Neural crest cell (in vitro differentiated cells): ENCODE data around the gene TSPAN10. TPM values are rescaled to one million over a fixed set of nuclear protein-coding genes. Genes with fewer than 3 reads are reported as not detected.
"Not testable (repeated sequence)": the region's sequence is repeated elsewhere in the genome, so short reads cannot be mapped to it uniquely, and the experiment has no call there.

ENCODE experiments used
- DNase-seq: peaks from one replicate; pipeline ENCODE4 v3.0.0; 2021; ENCODE audit warnings: low read depth, mixed read lengths, low spot score
- H3K27ac Mint-ChIP-seq: one replicate; pipeline ENCODE4 v1.8.0; 2021; ENCODE audit warnings: mild to moderate bottlenecking, mixed read lengths; ENCODE audit not compliant: unreplicated experiment
- H3K27me3 Mint-ChIP-seq: 2 replicates; pipeline ENCODE4 v1.8.0; 2021; ENCODE audit warnings: low read depth, mild to moderate bottlenecking, mixed read lengths
- H3K36me3 Mint-ChIP-seq: 2 replicates; pipeline ENCODE4 v1.8.0; 2021; ENCODE audit warnings: low read depth, mild to moderate bottlenecking, mixed read lengths
- H3K4me1 Mint-ChIP-seq: 2 replicates; pipeline ENCODE4 v1.8.0; 2021; ENCODE audit warnings: mixed read lengths
- H3K4me3 Mint-ChIP-seq: one replicate; pipeline ENCODE4 v1.8.0; 2021; ENCODE audit warnings: mild to moderate bottlenecking, mixed read lengths
- H3K9me3 Mint-ChIP-seq: 2 replicates; pipeline ENCODE4 v1.8.0; 2021; ENCODE audit warnings: mixed read lengths
- CTCF ChIP-seq: fragments of 200-600 bp; sonication (generic); conservative IDR thresholded peaks from 2 replicates; pipeline ENCODE4 v1.5.0; 2021; ENCODE audit warnings: antibody characterized with exemption, mild to moderate bottlenecking
- total RNA-seq: library from RNA; stranded (reverse); gene quantifications from 2 replicates; pipeline ENCODE4 v1.2.1, GENCODE V29; 2021

TSPAN10 gene
- total RNA-seq, 1 donor from 2014 or later: 1.6 TPM

GRCh38 chr17:81608605-81609004, 28.4 kb upstream of the TSPAN10 start:
- Mint-ChIP-seq H3K27ac (no peak overlapping the region), H3K27me3 (no peaks in the 10 kb centered on the region), H3K9me3 (no peaks in the 10 kb centered on the region), H3K4me3 (no peak overlapping the region), H3K4me1 (no peaks in the 10 kb centered on the region), H3K36me3 (peaks cover 6% of the 10 kb centered on the region)
- no peak for DNase-seq
- no peak for TF ChIP-seq CTCF

GRCh38 chr17:81609541-81610311, 27.3 kb upstream of the TSPAN10 start:
- no peak for TF ChIP-seq CTCF
- no peaks in the 10 kb centered on the region for H3K9me3 Mint-ChIP-seq
- no peak for DNase-seq
- peaks cover 6% of the 10 kb centered on the region for H3K36me3 Mint-ChIP-seq
- H3K4me1 Mint-ChIP-seq: no peaks in the 10 kb centered on the region
- H3K4me3 Mint-ChIP-seq: no peak overlapping the region
- no peak overlapping the region for H3K27ac Mint-ChIP-seq
- no peaks in the 10 kb centered on the region for H3K27me3 Mint-ChIP-seq

GRCh38 chr17:81612172-81612970, 24.6 kb upstream of the TSPAN10 start:
- no peaks in the 10 kb centered on the region for H3K27me3 Mint-ChIP-seq
- H3K4me1 Mint-ChIP-seq: no peaks in the 10 kb centered on the region
- DNase-seq: no peak
- no peak overlapping the region for H3K27ac Mint-ChIP-seq
- H3K9me3 Mint-ChIP-seq: no peaks in the 10 kb centered on the region
- H3K36me3 Mint-ChIP-seq: peaks cover 17% of the 10 kb centered on the region
- H3K4me3 Mint-ChIP-seq: no peak overlapping the region
- TF ChIP-seq CTCF: no peak

- Mint-ChIP-seq H3K27ac (no peak overlapping the region), H3K9me3 (no peaks in the 10 kb centered on the region), H3K4me3 (no peak overlapping the region), H3K36me3 (peaks cover 20% of the 10 kb centered on the region), H3K27me3 (no peaks in the 10 kb centered on the region), H3K4me1 (no peaks in the 10 kb centered on the region)
- DNase-seq: no peak
- TF ChIP-seq CTCF: no peak
These were observed 21.5 kb upstream of the TSPAN10 start for GRCh38 chr17:81615401-81615930.

- Mint-ChIP-seq H3K9me3 (no peaks in the 10 kb centered on the region), H3K27me3 (no peaks in the 10 kb centered on the region), H3K4me1 (no peaks in the 10 kb centered on the region), H3K36me3 (peaks cover 24% of the 10 kb centered on the region), H3K4me3 (no peak overlapping the region), H3K27ac (no peak overlapping the region)
- DNase-seq: no peak
- no peak for TF ChIP-seq CTCF
These were observed 20.1 kb upstream of the TSPAN10 start for GRCh38 chr17:81616877-81617276.

GRCh38 chr17:81618307-81618706, 18.7 kb upstream of the TSPAN10 start:
- peaks cover 24% of the 10 kb centered on the region for H3K36me3 Mint-ChIP-seq
- DNase-seq, H3K27me3 Mint-ChIP-seq, H3K9me3 Mint-ChIP-seq, H3K27ac Mint-ChIP-seq, H3K4me3 Mint-ChIP-seq, H3K4me1 Mint-ChIP-seq: not testable (repeated sequence)
